Astrocyte (in vitro differentiated cells and primary cell): ENCODE measurements around the gene DDAH1.

Source experiments
- CTCF ChIP-seq: IDR thresholded peaks from 2 replicates; pipeline ENCODE4 v1.5.1; 2011; ENCODE audit warnings: low read depth, mild to moderate bottlenecking, inconsistent platforms, low read length, moderate library complexity; ENCODE audit not compliant: insufficient read depth
- EZH2 ChIP-seq: IDR thresholded peaks from 2 replicates; pipeline ENCODE4 v1.6.1; 2012; ENCODE audit warnings: mild to moderate bottlenecking, low read length, inconsistent platforms; ENCODE audit not compliant: insufficient read depth

- TF ChIP-seq EZH2 (no peak), CTCF (no peak)
Observed at GRCh38 chr1:85447006-85447943, 17.7 kb downstream of the DDAH1 start.
